Liver (tissue), 9 donors: ENCODE results near the gene WDR3. TPM values are rescaled to one million over a fixed set of nuclear protein-coding genes. Genes with fewer than 3 reads are reported as not detected.

Source experiments
- DNase-seq: peaks from one replicate; pipeline ENCODE4 v3.0.0-alpha.2; 2017; ENCODE audit warnings: low spot score
- H3K27ac ChIP-seq, 2 donors: one replicate each; pipeline ENCODE4 v1.7.0; 2013; ENCODE audit warnings: inconsistent platforms in 2 of 2, low read length in 2 of 2, control low read depth in 1 of 2, low read depth in 1 of 2, mild to moderate bottlenecking in 1 of 2
- H3K27me3 ChIP-seq, 4 donors: one replicate each; pipeline versions ENCODE4 v1.6.1 to v1.7.0; 2013; ENCODE audit warnings: low read length in 3 of 4, inconsistent platforms in 1 of 4, mild to moderate bottlenecking in 1 of 4, moderate library complexity in 1 of 4; ENCODE audit not compliant: control insufficient read depth in 4 of 4, insufficient read depth in 4 of 4
- H3K36me3 ChIP-seq, 4 donors: one replicate each; pipeline versions ENCODE4 v1.6.1 to v1.7.0; 2013; ENCODE audit warnings: low read length in 3 of 4, mild to moderate bottlenecking in 3 of 4, low read depth in 1 of 4, moderate library complexity in 1 of 4; ENCODE audit not compliant: control insufficient read depth in 4 of 4, insufficient read depth in 3 of 4
- H3K4me1 ChIP-seq, 4 donors: one replicate each; pipeline versions ENCODE4 v1.6.1 to v1.7.0; 2013; ENCODE audit warnings: low read length in 3 of 4, mild to moderate bottlenecking in 3 of 4, moderate library complexity in 1 of 4; ENCODE audit not compliant: control insufficient read depth in 4 of 4, insufficient read depth in 4 of 4
- H3K4me3 ChIP-seq, 3 donors: one replicate each; pipeline versions ENCODE4 v1.6.1 to v1.7.0; 2013; ENCODE audit warnings: low read length in 3 of 3, control low read depth in 1 of 3, low read depth in 1 of 3, mild to moderate bottlenecking in 1 of 3
- H3K9ac ChIP-seq, 2 donors: one replicate each; pipeline ENCODE4 v1.7.0; 2013; ENCODE audit warnings: low read length in 2 of 2, mild to moderate bottlenecking in 2 of 2, moderate library complexity in 2 of 2, control low read depth in 1 of 2, low read depth in 1 of 2
- H3K9me3 ChIP-seq, 4 donors: one replicate each; pipeline versions ENCODE4 v1.6.1 to v1.7.0; 2013; ENCODE audit warnings: low read length in 3 of 4; ENCODE audit not compliant: control insufficient read depth in 4 of 4
- EGR1 ChIP-seq, 2 donors: IDR thresholded peaks; 2 replicates each; pipeline ENCODE4 v1.6.1; 2016 to 2018; ENCODE audit warnings: antibody characterized with exemption in 2 of 2, low read depth in 2 of 2
- FOXA1 ChIP-seq: IDR thresholded peaks from 2 replicates; pipeline ENCODE4 v1.6.1; 2016; ENCODE audit warnings: antibody characterized with exemption
- FOXA2 ChIP-seq: IDR thresholded peaks from 2 replicates; pipeline ENCODE4 v1.6.1; 2016; ENCODE audit warnings: antibody characterized with exemption
- GABPA ChIP-seq, 2 donors: IDR thresholded peaks in 1 of 2; conservative IDR thresholded peaks in 1 of 2; 2 replicates each; pipeline ENCODE4 v1.6.1; 2016; ENCODE audit warnings: antibody characterized with exemption in 2 of 2, mild to moderate bottlenecking in 1 of 2, moderate library complexity in 1 of 2
- HNF4A ChIP-seq, 2 donors: conservative IDR thresholded peaks; 2 replicates each; pipeline ENCODE4 v1.6.1; 2016; ENCODE audit warnings: antibody characterized with exemption in 2 of 2, mild to moderate bottlenecking in 2 of 2
- HNF4G ChIP-seq: IDR thresholded peaks from 2 replicates; pipeline ENCODE4 v1.6.1; 2016; ENCODE audit warnings: antibody characterized with exemption
- JUND ChIP-seq, 2 donors: IDR thresholded peaks; 2 replicates each; pipeline ENCODE4 v1.6.1; 2016; ENCODE audit warnings: antibody characterized with exemption in 2 of 2
- NR2F2 ChIP-seq: IDR thresholded peaks from 2 replicates; pipeline ENCODE4 v1.6.1; 2016; ENCODE audit warnings: antibody characterized with exemption
- RAD21 ChIP-seq, 2 donors: IDR thresholded peaks; 2 replicates each; pipeline ENCODE4 v1.6.1; 2016; ENCODE audit warnings: antibody characterized with exemption in 2 of 2, mild to moderate bottlenecking in 2 of 2
- RXRA ChIP-seq, 2 donors: IDR thresholded peaks; 2 replicates each; pipeline ENCODE4 v1.6.1; 2017 to 2018; ENCODE audit warnings: antibody characterized with exemption in 2 of 2, mild to moderate bottlenecking in 1 of 2
- SP1 ChIP-seq: IDR thresholded peaks from 2 replicates; pipeline ENCODE4 v1.6.1; 2018; ENCODE audit warnings: antibody characterized with exemption, mild to moderate bottlenecking
- TAF1 ChIP-seq: conservative IDR thresholded peaks from 2 replicates; pipeline ENCODE4 v1.6.1; 2016; ENCODE audit warnings: antibody characterized with exemption, mild to moderate bottlenecking
- YY1 ChIP-seq: IDR thresholded peaks from 2 replicates; pipeline ENCODE4 v1.6.1; 2016; ENCODE audit warnings: antibody characterized with exemption, mild to moderate bottlenecking
- WGBS: extraction: QIAGEN DNeasy Blood & Tissue Kit; methylation state at CpG from one replicate; pipeline ENCODE4 v1.1.7; 2013; 5-methylcytosine and 5-hydroxymethylcytosine counted together
- polyA plus RNA-seq, 2 donors: library from polyadenylated mRNA; stranded (reverse) in 1 of 2; unstranded in 1 of 2; fragments of 200-250 nt in 1 of 2; fragments of >200 nt in 1 of 2; fragmentation: Nextera tagmentation in 1 of 2; extraction: Ambion mirVana in 1 of 2; gene quantifications; one replicate each; pipeline versions ENCODE4 v1.2.1 to v1.2.3, GENCODE V29; 2013 to 2015
- total RNA-seq, 2 donors: library from RNA; depleted of rRNA; stranded (reverse); fragments of >200 nt; gene quantifications; one replicate each; pipeline ENCODE4 v1.2.3, GENCODE V29; 2014
- TF ChIP-seq, protein P1 (sequence below): IDR thresholded peaks from 2 replicates; pipeline ENCODE4 v1.6.1; 2016; ENCODE audit warnings: antibody characterized with exemption
- TF ChIP-seq, protein P2 (sequence below): IDR thresholded peaks from 2 replicates; pipeline ENCODE4 v1.6.1; 2016; ENCODE audit warnings: antibody characterized with exemption, mild to moderate bottlenecking
- TF ChIP-seq, protein P3 (sequence below): IDR thresholded peaks from 2 replicates; pipeline ENCODE4 v1.6.1; 2016; ENCODE audit warnings: antibody characterized with exemption
- TF ChIP-seq, protein P4 (sequence below): fragments of 150-350 bp; IDR thresholded peaks from 2 replicates; pipeline ENCODE4 v1.5.1; 2017; ENCODE audit warnings: improper control_type of control experiment, low read depth, low read length; ENCODE audit not compliant: missing input control
- TF ChIP-seq, protein P5 (sequence below): IDR thresholded peaks from 2 replicates; pipeline ENCODE4 v1.6.1; 2016; ENCODE audit warnings: antibody characterized with exemption
- donor health status: healthy.
- donor health status: healthy.
- donor health status: healthy.
- donor health status: healthy.
- donor health status: healthy.

The WDR3 gene
- total and polyA plus RNA-seq, 4 donors = 4.4 to 24.5 (median 11.5) TPM

DNA sequence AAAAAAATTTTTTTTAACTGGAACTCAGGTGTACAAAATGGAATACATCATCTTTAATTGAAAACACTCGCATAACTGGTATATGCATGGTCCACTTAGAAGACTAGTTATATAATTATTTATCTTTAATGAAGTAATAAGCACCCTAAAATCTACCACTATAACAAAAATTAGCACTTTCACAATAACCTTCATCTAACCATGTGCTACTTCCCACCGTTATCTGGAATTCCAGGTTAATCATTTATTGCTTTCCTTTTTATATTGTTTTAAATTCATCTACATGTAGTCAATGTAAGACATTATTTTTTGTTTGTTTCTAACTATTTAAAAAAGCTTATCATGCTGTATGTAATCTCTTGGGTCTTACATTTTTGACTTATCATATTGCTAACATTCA, 39.1 kb upstream of the WDR3 start:
- no peak overlapping the region for H3K4me3 ChIP-seq
- no peaks in the 10 kb centered on the region for H3K27me3 ChIP-seq
- WGBS = 88% methylated on average over 2 of the region's 2 CpGs
- peaks cover 0 to 4% (median under 1%) of the 10 kb centered on the region in 4 donors for H3K36me3 ChIP-seq
- peaks cover 0 to 9% (median 6%) of the 10 kb centered on the region in 4 donors for H3K4me1 ChIP-seq
- no peak overlapping the region for H3K9ac ChIP-seq
- DNase-seq = no peak
- no peak overlapping the region for H3K27ac ChIP-seq
- TF ChIP-seq, protein P1, sequence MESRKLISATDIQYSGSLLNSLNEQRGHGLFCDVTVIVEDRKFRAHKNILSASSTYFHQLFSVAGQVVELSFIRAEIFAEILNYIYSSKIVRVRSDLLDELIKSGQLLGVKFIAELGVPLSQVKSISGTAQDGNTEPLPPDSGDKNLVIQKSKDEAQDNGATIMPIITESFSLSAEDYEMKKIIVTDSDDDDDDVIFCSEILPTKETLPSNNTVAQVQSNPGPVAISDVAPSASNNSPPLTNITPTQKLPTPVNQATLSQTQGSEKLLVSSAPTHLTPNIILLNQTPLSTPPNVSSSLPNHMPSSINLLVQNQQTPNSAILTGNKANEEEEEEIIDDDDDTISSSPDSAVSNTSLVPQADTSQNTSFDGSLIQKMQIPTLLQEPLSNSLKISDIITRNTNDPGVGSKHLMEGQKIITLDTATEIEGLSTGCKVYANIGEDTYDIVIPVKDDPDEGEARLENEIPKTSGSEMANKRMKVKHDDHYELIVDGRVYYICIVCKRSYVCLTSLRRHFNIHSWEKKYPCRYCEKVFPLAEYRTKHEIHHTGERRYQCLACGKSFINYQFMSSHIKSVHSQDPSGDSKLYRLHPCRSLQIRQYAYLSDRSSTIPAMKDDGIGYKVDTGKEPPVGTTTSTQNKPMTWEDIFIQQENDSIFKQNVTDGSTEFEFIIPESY = no peak
- TF ChIP-seq NR2F2 = no peak
- no peak for TF ChIP-seq EGR1 (IDR thresholded peaks at IDR 0.05; ENCODE audit: low read depth in 2 of 2)
- no peak for TF ChIP-seq TAF1
- TF ChIP-seq RAD21 (IDR thresholded peaks at IDR 0.05) = no peak
- no peak for TF ChIP-seq HNF4A (conservative IDR thresholded peaks at IDR 0.05)
- TF ChIP-seq SP1 = no peak
- no peak for TF ChIP-seq RXRA (IDR thresholded peaks at IDR 0.05)
- TF ChIP-seq, protein P2, sequence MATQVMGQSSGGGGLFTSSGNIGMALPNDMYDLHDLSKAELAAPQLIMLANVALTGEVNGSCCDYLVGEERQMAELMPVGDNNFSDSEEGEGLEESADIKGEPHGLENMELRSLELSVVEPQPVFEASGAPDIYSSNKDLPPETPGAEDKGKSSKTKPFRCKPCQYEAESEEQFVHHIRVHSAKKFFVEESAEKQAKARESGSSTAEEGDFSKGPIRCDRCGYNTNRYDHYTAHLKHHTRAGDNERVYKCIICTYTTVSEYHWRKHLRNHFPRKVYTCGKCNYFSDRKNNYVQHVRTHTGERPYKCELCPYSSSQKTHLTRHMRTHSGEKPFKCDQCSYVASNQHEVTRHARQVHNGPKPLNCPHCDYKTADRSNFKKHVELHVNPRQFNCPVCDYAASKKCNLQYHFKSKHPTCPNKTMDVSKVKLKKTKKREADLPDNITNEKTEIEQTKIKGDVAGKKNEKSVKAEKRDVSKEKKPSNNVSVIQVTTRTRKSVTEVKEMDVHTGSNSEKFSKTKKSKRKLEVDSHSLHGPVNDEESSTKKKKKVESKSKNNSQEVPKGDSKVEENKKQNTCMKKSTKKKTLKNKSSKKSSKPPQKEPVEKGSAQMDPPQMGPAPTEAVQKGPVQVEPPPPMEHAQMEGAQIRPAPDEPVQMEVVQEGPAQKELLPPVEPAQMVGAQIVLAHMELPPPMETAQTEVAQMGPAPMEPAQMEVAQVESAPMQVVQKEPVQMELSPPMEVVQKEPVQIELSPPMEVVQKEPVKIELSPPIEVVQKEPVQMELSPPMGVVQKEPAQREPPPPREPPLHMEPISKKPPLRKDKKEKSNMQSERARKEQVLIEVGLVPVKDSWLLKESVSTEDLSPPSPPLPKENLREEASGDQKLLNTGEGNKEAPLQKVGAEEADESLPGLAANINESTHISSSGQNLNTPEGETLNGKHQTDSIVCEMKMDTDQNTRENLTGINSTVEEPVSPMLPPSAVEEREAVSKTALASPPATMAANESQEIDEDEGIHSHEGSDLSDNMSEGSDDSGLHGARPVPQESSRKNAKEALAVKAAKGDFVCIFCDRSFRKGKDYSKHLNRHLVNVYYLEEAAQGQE = no peak
- TF ChIP-seq, protein P3, sequence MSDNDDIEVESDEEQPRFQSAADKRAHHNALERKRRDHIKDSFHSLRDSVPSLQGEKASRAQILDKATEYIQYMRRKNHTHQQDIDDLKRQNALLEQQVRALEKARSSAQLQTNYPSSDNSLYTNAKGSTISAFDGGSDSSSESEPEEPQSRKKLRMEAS = no peak
- no peak for TF ChIP-seq YY1
- TF ChIP-seq, protein P4, sequence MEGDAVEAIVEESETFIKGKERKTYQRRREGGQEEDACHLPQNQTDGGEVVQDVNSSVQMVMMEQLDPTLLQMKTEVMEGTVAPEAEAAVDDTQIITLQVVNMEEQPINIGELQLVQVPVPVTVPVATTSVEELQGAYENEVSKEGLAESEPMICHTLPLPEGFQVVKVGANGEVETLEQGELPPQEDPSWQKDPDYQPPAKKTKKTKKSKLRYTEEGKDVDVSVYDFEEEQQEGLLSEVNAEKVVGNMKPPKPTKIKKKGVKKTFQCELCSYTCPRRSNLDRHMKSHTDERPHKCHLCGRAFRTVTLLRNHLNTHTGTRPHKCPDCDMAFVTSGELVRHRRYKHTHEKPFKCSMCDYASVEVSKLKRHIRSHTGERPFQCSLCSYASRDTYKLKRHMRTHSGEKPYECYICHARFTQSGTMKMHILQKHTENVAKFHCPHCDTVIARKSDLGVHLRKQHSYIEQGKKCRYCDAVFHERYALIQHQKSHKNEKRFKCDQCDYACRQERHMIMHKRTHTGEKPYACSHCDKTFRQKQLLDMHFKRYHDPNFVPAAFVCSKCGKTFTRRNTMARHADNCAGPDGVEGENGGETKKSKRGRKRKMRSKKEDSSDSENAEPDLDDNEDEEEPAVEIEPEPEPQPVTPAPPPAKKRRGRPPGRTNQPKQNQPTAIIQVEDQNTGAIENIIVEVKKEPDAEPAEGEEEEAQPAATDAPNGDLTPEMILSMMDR = no peak
- no peak for TF ChIP-seq JUND (IDR thresholded peaks at IDR 0.05)
- no peak for TF ChIP-seq GABPA (IDR thresholded peaks at IDR 0.05 in 1 of 2, conservative IDR thresholded peaks at IDR 0.05 in 1 of 2)
- no peak for TF ChIP-seq FOXA1
- no peaks in the 10 kb centered on the region for H3K9me3 ChIP-seq

DNA sequence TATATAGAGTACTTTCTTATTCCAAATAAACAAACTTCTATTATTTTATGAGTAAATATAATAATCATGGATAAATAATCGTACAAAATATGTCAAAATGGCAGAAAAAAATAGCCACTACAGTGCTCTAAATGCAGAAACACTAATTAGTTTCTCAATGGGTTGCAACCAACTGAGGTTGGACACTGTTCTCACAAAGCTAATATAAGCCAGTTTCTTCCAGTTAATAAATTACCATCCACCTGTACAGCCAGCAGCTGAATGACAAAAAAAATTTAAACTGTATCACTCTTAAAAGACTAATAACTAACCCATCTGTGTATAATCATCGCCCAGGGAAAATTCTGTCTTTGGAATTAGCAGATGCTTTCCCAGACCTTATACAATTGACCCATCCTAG, 37.0 kb upstream of the WDR3 start:
- no peak overlapping the region for H3K9ac ChIP-seq
- 64% methylated on average over 2 of the region's 2 CpGs for WGBS
- H3K27ac ChIP-seq = no peak overlapping the region
- peaks cover 0 to 9% (median 6%) of the 10 kb centered on the region in 4 donors for H3K4me1 ChIP-seq
- no peaks in the 10 kb centered on the region for H3K27me3 ChIP-seq
- H3K4me3 ChIP-seq = no peak overlapping the region
- H3K36me3 ChIP-seq = peaks cover 0 to 21% (median 16%) of the 10 kb centered on the region in 4 donors
- no peaks in the 10 kb centered on the region for H3K9me3 ChIP-seq
- no peak for DNase-seq
- TF ChIP-seq JUND (IDR thresholded peaks at IDR 0.05) = no peak
- TF ChIP-seq FOXA2 = no peak
- no peak for TF ChIP-seq HNF4A (conservative IDR thresholded peaks at IDR 0.05)
- TF ChIP-seq EGR1 (IDR thresholded peaks at IDR 0.05; ENCODE audit: low read depth in 2 of 2) = no peak
- TF ChIP-seq RXRA (IDR thresholded peaks at IDR 0.05) = no peak
- TF ChIP-seq, protein P2 = no peak
- TF ChIP-seq, protein P5, sequence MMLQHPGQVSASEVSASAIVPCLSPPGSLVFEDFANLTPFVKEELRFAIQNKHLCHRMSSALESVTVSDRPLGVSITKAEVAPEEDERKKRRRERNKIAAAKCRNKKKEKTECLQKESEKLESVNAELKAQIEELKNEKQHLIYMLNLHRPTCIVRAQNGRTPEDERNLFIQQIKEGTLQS = no peak
- no peak for TF ChIP-seq YY1
- TF ChIP-seq RAD21 (IDR thresholded peaks at IDR 0.05) = no peak
- no peak for TF ChIP-seq NR2F2
- TF ChIP-seq GABPA (IDR thresholded peaks at IDR 0.05 in 1 of 2, conservative IDR thresholded peaks at IDR 0.05 in 1 of 2) = no peak
- TF ChIP-seq TAF1 = no peak
- TF ChIP-seq FOXA1 = no peak
- no peak for TF ChIP-seq HNF4G
- TF ChIP-seq, protein P4 = no peak
- no peak for TF ChIP-seq SP1
